Thyroid gland (tissue), 4 donors: ENCODE results near the gene SURF6. TPM values are rescaled to one million over a fixed set of nuclear protein-coding genes. Genes with fewer than 3 reads are reported as not detected.

Experiments
- DNase-seq, 2 donors: peaks; one replicate each; pipeline ENCODE4 v3.0.0-alpha.2; 2019
- H3K27ac ChIP-seq, 3 donors: fragments of 200-600 bp; sonication (generic); 1 replicate in 2 of 3; 2 replicates in 1 of 3; pipeline ENCODE4 v1.5.1; 2016 to 2019; ENCODE audit warnings: mild to moderate bottlenecking in 1 of 3, moderate library complexity in 1 of 3
- H3K27me3 ChIP-seq: fragments of 200-600 bp; sonication (generic); one replicate; pipeline ENCODE4 v1.5.1; 2019
- H3K36me3 ChIP-seq, 2 donors: fragments of 200-600 bp; sonication (generic); one replicate each; pipeline ENCODE4 v1.5.1; 2016 to 2019
- H3K4me1 ChIP-seq, 2 donors: fragments of 200-600 bp; sonication (generic); one replicate each; pipeline ENCODE4 v1.5.1; 2017 to 2019
- H3K4me3 ChIP-seq, 3 donors: fragments of 200-600 bp; sonication (generic); replicated peaks in 1 of 3; 1 replicate in 2 of 3; 2 replicates in 1 of 3; pipeline ENCODE4 v1.5.1; 2016; ENCODE audit warnings: mild to moderate bottlenecking in 1 of 3
- H3K9me3 ChIP-seq: fragments of 200-600 bp; sonication (generic); one replicate; pipeline ENCODE4 v1.5.1; 2017
- POLR2A ChIP-seq, 2 donors: fragments of 450-650 bp; IDR thresholded peaks; one replicate each; pipeline ENCODE4 v1.6.1; 2017; ENCODE audit warnings: antibody characterized with exemption in 2 of 2, mild to moderate bottlenecking in 2 of 2, moderate library complexity in 1 of 2
- WGBS, 2 donors: methylation state at CpG; one replicate each; pipeline ENCODE4 v1.1.5; 2017; 5-methylcytosine and 5-hydroxymethylcytosine counted together
- intact Hi-C: fragments of 100-400 bp; cut with DNase I; formaldehyde crosslinking; loops from one replicate; pipeline ENCODE4 v1.15.1; 2023
- total RNA-seq, 4 donors: library from RNA; depleted of rRNA; stranded (reverse); fragments of >200 nt; gene quantifications; one replicate each; pipeline ENCODE4 v1.2.3, GENCODE V29; 2016
- TF ChIP-seq, protein P1 (sequence below), 6 experiments: fragments of 200-600 bp in 3 of 6; fragments of 450-650 bp in 3 of 6; sonication (generic) in 3 of 6; IDR thresholded peaks; one replicate each; pipeline ENCODE4 v1.5.1; 2016 to 2019; ENCODE audit warnings: antibody characterized with exemption in 6 of 6, mild to moderate bottlenecking in 2 of 6, inconsistent platforms in 1 of 6, moderate library complexity in 1 of 6

The SURF6 gene
- total RNA-seq, 4 donors from 2014 or later = 18.4 to 34.9 (median 22.0) TPM

DNA sequence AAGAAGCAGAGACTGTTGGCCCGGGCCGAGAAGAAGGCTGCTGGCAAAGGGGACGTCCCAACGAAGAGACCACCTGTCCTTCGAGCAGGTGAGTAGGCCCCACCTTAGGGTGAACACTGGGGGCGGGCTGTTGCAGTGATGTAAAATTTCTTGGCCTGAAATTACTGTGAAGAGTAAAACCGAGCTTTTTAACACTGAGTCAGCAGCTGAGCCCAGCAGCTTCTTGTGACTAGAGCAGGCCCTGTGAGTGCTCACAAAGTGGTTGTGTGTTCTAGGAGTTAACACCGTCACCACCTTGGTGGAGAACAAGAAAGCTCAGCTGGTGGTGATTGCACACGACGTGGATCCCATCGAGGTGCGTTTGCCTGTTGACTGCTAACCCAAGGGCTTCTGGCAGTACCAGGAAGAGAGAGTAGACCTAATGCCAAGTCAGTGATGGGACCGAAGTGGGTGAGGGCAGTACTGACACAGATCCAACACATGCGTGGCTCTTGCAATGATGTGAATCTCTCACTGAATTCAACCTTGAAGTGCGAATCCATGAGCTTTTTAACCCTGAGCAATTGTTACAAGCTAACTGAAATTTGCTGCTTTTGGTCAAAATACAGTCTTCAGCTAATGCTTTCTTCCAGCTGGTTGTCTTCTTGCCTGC is 14.1 kb upstream of the SURF6 start:
- no peak overlapping the region for H3K27ac ChIP-seq
- no peak for DNase-seq
- intact Hi-C loops = loop anchor here (10.0 kb wide), 2 partner anchors 135 to 315 kb away; partner anchors contain the start of gene GTF3C5
- 81 to 85% methylated on average over 15 of the region's 15 CpGs for WGBS, 2 donors
- peaks cover 35 to 38% of the 10 kb centered on the region in 2 donors for H3K36me3 ChIP-seq
- no peaks in the 10 kb centered on the region for H3K27me3 ChIP-seq
- H3K9me3 ChIP-seq = no peaks in the 10 kb centered on the region
- TF ChIP-seq, protein P1, sequence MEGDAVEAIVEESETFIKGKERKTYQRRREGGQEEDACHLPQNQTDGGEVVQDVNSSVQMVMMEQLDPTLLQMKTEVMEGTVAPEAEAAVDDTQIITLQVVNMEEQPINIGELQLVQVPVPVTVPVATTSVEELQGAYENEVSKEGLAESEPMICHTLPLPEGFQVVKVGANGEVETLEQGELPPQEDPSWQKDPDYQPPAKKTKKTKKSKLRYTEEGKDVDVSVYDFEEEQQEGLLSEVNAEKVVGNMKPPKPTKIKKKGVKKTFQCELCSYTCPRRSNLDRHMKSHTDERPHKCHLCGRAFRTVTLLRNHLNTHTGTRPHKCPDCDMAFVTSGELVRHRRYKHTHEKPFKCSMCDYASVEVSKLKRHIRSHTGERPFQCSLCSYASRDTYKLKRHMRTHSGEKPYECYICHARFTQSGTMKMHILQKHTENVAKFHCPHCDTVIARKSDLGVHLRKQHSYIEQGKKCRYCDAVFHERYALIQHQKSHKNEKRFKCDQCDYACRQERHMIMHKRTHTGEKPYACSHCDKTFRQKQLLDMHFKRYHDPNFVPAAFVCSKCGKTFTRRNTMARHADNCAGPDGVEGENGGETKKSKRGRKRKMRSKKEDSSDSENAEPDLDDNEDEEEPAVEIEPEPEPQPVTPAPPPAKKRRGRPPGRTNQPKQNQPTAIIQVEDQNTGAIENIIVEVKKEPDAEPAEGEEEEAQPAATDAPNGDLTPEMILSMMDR (IDR thresholded peaks at IDR 0.05) = no peak
- no peak for TF ChIP-seq POLR2A (IDR thresholded peaks at IDR 0.05)
- H3K4me1 ChIP-seq = peaks cover 16 to 24% of the 10 kb centered on the region in 2 donors
- no peak overlapping the region for H3K4me3 ChIP-seq

DNA sequence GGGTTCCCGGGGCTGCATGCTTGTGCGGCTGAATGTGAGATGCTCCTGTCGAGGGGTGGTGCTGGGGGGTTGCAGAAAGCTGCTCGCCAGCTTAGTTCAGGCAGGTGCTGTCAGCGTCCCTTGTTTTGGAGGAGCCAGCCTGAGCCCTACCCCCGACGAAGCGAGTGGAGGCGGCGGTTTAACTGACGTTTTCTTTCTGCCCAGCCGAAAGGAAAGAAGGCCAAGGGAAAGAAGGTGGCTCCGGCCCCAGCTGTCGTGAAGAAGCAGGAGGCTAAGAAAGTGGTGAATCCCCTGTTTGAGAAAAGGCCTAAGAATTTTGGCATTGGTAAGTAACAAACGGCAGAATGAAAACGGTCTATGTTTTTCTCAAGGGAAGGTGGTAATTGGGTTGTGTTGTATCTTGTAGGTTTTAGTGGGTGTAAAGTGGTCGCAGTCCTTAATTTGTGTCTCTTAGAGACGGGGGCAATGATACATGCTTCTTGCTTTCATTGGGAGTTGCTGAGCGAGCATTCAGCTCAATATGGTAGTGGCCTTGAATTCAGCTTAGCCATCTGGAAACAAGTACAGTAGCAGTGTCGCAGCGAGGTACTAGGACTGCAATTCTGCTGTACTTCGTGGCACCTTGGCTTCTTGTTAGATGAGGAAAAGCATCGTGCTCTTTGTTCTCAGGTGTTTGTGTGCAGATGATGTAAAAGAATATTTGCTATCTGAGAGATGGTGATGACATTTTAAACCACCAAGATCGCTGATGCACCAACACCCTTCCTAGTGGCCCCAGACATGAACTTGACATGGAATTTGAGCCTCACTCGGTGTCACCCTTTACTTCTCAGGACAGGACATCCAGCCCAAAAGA is 13.0 kb upstream of the SURF6 start:
- 18% methylated on average over 20 to 22 of the region's 25 CpGs for WGBS, 2 donors
- H3K4me1 ChIP-seq = peaks cover 16 to 22% of the 10 kb centered on the region in 2 donors
- TF ChIP-seq, protein P1 (IDR thresholded peaks at IDR 0.05) = no peak
- TF ChIP-seq POLR2A (IDR thresholded peaks at IDR 0.05) = no peak
- peak overlapping the region; percentile 81 to 98 (median 87) for H3K4me3 ChIP-seq
- intact Hi-C loops = no loop called here
- no peak for DNase-seq
- H3K27me3 ChIP-seq = no peaks in the 10 kb centered on the region
- no peaks in the 10 kb centered on the region for H3K9me3 ChIP-seq
- H3K36me3 ChIP-seq = peaks cover 42 to 49% of the 10 kb centered on the region in 2 donors
- peak overlapping the region; percentile 77 to 91 (median 88) for H3K27ac ChIP-seq

DNA sequence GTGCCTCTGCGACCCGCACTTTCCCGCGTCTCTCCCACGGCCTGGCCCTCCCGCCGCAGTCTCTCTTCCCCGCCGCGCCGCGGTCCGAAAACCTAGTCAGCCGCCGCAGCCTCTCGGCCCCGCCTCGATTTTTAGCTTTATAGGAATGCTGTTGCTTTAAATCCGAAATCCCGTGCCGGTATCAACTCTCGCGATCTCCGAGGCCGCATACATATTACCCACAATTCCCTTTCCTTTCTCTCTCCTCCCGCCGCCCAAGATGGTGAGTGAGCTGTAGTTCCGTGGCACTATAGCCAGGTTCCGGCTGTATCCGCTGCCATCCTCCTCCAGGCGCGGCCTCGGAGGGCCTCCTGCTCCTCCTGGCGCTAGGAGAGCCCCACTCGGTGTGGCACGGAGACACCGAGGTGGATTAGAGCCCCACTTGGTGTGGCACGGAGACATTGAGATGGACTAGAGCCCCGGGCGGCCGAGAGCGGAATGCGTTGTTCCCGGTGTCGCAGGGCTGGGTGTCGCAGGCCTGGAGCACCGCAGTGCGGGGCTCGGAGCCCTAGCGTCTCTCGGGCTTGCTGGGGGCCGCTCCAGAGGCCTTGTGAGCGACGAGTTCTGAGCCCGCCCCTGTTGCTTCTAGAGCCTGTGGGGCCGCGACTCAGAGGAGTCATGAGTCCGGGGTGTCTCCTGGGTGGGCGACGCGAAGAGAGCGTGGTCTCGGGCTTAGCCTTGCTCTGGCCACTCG is 12.2 kb upstream of the SURF6 start, which contains the start of the genes MED22 and RPL7A:
MED22 (minus strand) TSS at position 147 of the 733 bp plus-strand sequence. CDS start 1,469 bp downstream, outside the sequence.
RPL7A (plus strand) TSS at position 234 of the 733 bp plus-strand sequence; CDS start at position 260, 26 bp downstream.
- peaks cover 50 to 57% of the 10 kb centered on the region in 2 donors for H3K36me3 ChIP-seq
- H3K27me3 ChIP-seq = no peaks in the 10 kb centered on the region
- intact Hi-C loops = no loop called here
- H3K9me3 ChIP-seq = no peaks in the 10 kb centered on the region
- H3K4me1 ChIP-seq = peaks cover 16 to 22% of the 10 kb centered on the region in 2 donors
- peak within 1 kb of the TSS; percentile 77 to 91 (median 88) for H3K27ac ChIP-seq
- TF ChIP-seq, protein P1 (IDR thresholded peaks at IDR 0.05) = peak in 1 of 6 experiments; percentile 24
- TF ChIP-seq POLR2A (IDR thresholded peaks at IDR 0.05) = peak in 1 of 2 donors; percentile 84
- peak; percentile 94 to 95 for DNase-seq
- WGBS, 2 donors = 0% methylated on average over 35 to 37 of the region's 64 CpGs
- peak within 1 kb of the TSS; percentile 81 to 98 (median 87) for H3K4me3 ChIP-seq

DNA sequence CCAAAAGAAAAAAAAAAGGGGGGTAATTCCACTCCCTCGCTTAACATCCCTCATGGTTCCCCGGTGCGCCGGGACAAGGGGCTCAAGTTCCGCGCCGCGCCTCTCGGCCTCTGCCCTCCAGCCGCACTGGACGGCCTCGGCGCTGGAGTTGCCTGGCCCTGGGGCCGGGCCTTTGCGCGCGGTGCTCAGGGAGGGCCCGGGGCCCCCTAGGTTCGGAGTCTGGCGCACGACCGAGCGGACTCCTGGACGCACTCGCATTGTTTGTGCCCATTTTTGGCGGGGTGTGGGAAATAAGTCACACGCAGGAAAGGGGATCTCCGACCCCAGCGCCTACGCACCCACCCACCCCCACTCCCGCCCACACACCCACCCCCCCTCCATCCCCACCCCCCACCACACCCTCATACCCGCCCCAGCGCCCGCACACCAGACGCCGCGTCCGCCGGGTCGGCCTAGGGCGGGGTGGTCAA is 11.6 kb upstream of the SURF6 start:
- Histone ChIP-seq H3K4me3 (peak overlapping the region; percentile 81 to 98 (median 87)), H3K4me1 (peaks cover 16 to 22% of the 10 kb centered on the region in 2 donors), H3K36me3 (peaks cover 52 to 58% of the 10 kb centered on the region in 2 donors), H3K27ac (peak overlapping the region in 2 of 3 donors; percentile 88 to 91), H3K27me3 (no peaks in the 10 kb centered on the region), H3K9me3 (no peaks in the 10 kb centered on the region)
- TF ChIP-seq POLR2A (IDR thresholded peaks at IDR 0.05) = no peak
- TF ChIP-seq, protein P1 (IDR thresholded peaks at IDR 0.05) = no peak
- 0 to 1% methylated on average over 15 to 26 of the region's 41 CpGs for WGBS, 2 donors
- DNase-seq = peak; percentile 32 to 41
- intact Hi-C loops = no loop called here
